Neural progenitor cell (in vitro differentiated cells): ENCODE measurements around the gene TADA2B. TPM values are rescaled to one million over a fixed set of nuclear protein-coding genes. Genes with fewer than 3 reads are reported as not detected.
A peak's percentile ranks its signal among the peaks of the same experiment; 100 is the strongest.

Source experiments
- DNase-seq: peaks from one replicate; pipeline ENCODE4 v3.0.0-alpha.2; 2016; ENCODE audit warnings: low spot score
- H2AFZ ChIP-seq: fragments of 200-600 bp; sonication (generic); replicated peaks from 2 replicates; pipeline ENCODE4 v1.6.1; 2016; ENCODE audit warnings: antibody characterized with exemption
- H3F3A ChIP-seq: fragments of 200-600 bp; sonication (generic); 2 replicates; pipeline ENCODE4 v1.6.1; 2016; ENCODE audit warnings: antibody characterized with exemption, low read depth
- H3K27ac ChIP-seq: fragments of 200-600 bp; sonication (generic); 2 replicates; pipeline ENCODE4 v1.5.1; 2016; ENCODE audit warnings: mild to moderate bottlenecking
- H3K27me3 ChIP-seq: fragments of 200-600 bp; sonication (generic); 2 replicates; pipeline ENCODE4 v1.6.1; 2016; ENCODE audit warnings: mild to moderate bottlenecking, moderate library complexity
- H3K36me3 ChIP-seq: fragments of 200-600 bp; sonication (generic); 2 replicates; pipeline ENCODE4 v1.5.1; 2016
- H3K4me1 ChIP-seq: fragments of 200-600 bp; sonication (generic); 2 replicates; pipeline ENCODE4 v1.6.1; 2016; ENCODE audit warnings: mixed run types
- H3K4me2 ChIP-seq: fragments of 200-600 bp; sonication (generic); 2 replicates; pipeline ENCODE4 v1.6.1; 2016
- H3K4me3 ChIP-seq: fragments of 200-600 bp; sonication (generic); 2 replicates; pipeline ENCODE4 v1.5.1; 2016
- H3K79me2 ChIP-seq: fragments of 200-600 bp; sonication (generic); 2 replicates; pipeline ENCODE4 v1.6.1; 2016; ENCODE audit warnings: low read depth
- H3K9ac ChIP-seq: fragments of 200-600 bp; sonication (generic); 2 replicates; pipeline ENCODE4 v1.6.1; 2016
- H3K9me3 ChIP-seq: fragments of 200-600 bp; sonication (generic); 2 replicates; pipeline ENCODE4 v1.5.1; 2016; ENCODE audit warnings: low read depth
- H4K20me1 ChIP-seq: fragments of 200-600 bp; sonication (generic); 2 replicates; pipeline ENCODE4 v1.6.1; 2016; ENCODE audit warnings: low read depth
- H3K27ac Mint-ChIP-seq: 3 replicates; pipeline ENCODE4 v1.8.0; 2021; ENCODE audit warnings: mixed read lengths
- H3K27me3 Mint-ChIP-seq: 2 replicates; pipeline ENCODE4 v1.8.0; 2022; ENCODE audit warnings: low read depth, mild to moderate bottlenecking, inconsistent platforms, moderate library complexity, mixed read lengths; ENCODE audit not compliant: insufficient read depth
- H3K36me3 Mint-ChIP-seq: 3 replicates; pipeline ENCODE4 v1.8.0; 2021; ENCODE audit warnings: mixed read lengths
- H3K4me1 Mint-ChIP-seq: 3 replicates; pipeline ENCODE4 v1.8.0; 2021; ENCODE audit warnings: mixed read lengths
- H3K4me3 Mint-ChIP-seq: 3 replicates; pipeline ENCODE4 v1.8.0; 2021; ENCODE audit warnings: mild to moderate bottlenecking, moderate library complexity, mixed read lengths
- H3K9me3 Mint-ChIP-seq: 3 replicates; pipeline ENCODE4 v1.8.0; 2020; ENCODE audit warnings: mixed read lengths
- EZH2 ChIP-seq: fragments of 200-600 bp; sonication (generic); IDR thresholded peaks from 2 replicates; pipeline ENCODE4 v1.6.1; 2017; ENCODE audit warnings: antibody characterized with exemption, mild to moderate bottlenecking, moderate library complexity
- EZH2phosphoT487 ChIP-seq: fragments of 200-600 bp; sonication (generic); IDR thresholded peaks from 2 replicates; pipeline ENCODE4 v1.6.1; 2017; ENCODE audit warnings: antibody characterized with exemption
- total RNA-seq: library from RNA; depleted of rRNA; stranded (reverse); fragments of >200 nt; gene quantifications from 2 replicates; pipeline ENCODE4 v1.2.3, GENCODE V29; 2015; ENCODE audit warnings: low replicate concordance
- TF ChIP-seq, protein P1 (sequence below): fragments of 200-600 bp; sonication (generic); IDR thresholded peaks from 2 replicates; pipeline ENCODE4 v1.5.1; 2017; ENCODE audit warnings: antibody characterized with exemption, mild to moderate bottlenecking

The TADA2B gene
- total RNA-seq, 1 donor from 2014 or later: 12.6 TPM

DNA sequence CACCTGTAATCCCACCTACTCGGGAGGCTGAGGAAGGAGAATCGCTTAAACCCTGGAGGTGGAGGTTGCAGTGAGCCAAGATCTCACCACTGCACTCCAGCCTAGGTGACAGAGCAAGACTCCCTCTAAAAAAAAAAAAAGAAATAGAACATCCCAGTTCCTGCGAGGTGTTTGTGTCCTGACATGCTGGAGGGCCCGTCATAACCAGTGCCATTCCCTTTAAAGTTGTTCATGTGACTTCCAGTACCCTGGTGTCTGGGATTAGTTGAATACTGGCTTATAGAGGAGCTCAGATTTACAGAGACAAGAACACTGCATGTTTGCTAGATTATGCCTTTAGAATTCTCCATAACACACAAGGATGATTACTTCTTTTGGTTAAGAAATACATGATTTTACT lies 37.6 kb upstream of the TADA2B start:
- H3K4me1 ChIP-seq: peaks cover 17% of the 10 kb centered on the region
- peaks cover 20% of the 10 kb centered on the region for H3F3A ChIP-seq
- no peak overlapping the region for H3K4me2 ChIP-seq
- no peaks in the 10 kb centered on the region for H3K27me3 ChIP-seq
- peaks cover 82% of the 10 kb centered on the region for H4K20me1 ChIP-seq
- TF ChIP-seq EZH2phosphoT487 (no peak), EZH2 (no peak)
- TF ChIP-seq, protein P1, sequence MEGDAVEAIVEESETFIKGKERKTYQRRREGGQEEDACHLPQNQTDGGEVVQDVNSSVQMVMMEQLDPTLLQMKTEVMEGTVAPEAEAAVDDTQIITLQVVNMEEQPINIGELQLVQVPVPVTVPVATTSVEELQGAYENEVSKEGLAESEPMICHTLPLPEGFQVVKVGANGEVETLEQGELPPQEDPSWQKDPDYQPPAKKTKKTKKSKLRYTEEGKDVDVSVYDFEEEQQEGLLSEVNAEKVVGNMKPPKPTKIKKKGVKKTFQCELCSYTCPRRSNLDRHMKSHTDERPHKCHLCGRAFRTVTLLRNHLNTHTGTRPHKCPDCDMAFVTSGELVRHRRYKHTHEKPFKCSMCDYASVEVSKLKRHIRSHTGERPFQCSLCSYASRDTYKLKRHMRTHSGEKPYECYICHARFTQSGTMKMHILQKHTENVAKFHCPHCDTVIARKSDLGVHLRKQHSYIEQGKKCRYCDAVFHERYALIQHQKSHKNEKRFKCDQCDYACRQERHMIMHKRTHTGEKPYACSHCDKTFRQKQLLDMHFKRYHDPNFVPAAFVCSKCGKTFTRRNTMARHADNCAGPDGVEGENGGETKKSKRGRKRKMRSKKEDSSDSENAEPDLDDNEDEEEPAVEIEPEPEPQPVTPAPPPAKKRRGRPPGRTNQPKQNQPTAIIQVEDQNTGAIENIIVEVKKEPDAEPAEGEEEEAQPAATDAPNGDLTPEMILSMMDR: no peak
- Mint-ChIP-seq H3K27me3 (peaks cover 3% of the 10 kb centered on the region), H3K27ac (no peak overlapping the region), H3K4me1 (peaks cover 31% of the 10 kb centered on the region), H3K36me3 (peaks cover 36% of the 10 kb centered on the region), H3K9me3 (no peaks in the 10 kb centered on the region), H3K4me3 (no peak overlapping the region)
- no peaks in the 10 kb centered on the region for H3K9me3 ChIP-seq
- no peak overlapping the region for H2AFZ ChIP-seq
- peaks cover 19% of the 10 kb centered on the region for H3K79me2 ChIP-seq
- H3K27ac ChIP-seq: no peak overlapping the region
- no peak overlapping the region for H3K9ac ChIP-seq
- H3K4me3 ChIP-seq: no peak overlapping the region
- H3K36me3 ChIP-seq: no peaks in the 10 kb centered on the region
- no peak for DNase-seq

DNA sequence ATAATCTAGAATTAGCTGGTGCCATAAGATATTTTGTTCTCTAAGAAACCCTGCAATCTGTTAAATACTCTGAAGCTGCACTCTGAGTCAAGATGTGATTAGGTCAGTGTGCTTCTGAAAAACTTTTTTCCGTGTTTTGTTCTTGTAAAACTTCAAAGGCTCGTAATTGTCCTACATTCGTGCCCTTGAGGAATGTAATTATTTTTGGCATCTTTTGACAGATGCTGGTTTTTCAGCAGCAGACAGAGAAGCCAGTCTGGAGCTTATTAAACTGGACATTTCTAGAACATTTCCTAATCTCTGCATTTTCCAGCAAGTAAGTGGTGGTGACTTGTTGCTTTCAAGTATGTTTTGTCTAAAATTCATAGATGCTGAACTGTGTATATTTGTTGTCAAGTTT lies 36.8 kb upstream of the TADA2B start:
- Histone ChIP-seq H3K36me3 (no peaks in the 10 kb centered on the region), H4K20me1 (peaks cover 78% of the 10 kb centered on the region)
- peaks cover 31% of the 10 kb centered on the region for H3K4me1 Mint-ChIP-seq

DNA sequence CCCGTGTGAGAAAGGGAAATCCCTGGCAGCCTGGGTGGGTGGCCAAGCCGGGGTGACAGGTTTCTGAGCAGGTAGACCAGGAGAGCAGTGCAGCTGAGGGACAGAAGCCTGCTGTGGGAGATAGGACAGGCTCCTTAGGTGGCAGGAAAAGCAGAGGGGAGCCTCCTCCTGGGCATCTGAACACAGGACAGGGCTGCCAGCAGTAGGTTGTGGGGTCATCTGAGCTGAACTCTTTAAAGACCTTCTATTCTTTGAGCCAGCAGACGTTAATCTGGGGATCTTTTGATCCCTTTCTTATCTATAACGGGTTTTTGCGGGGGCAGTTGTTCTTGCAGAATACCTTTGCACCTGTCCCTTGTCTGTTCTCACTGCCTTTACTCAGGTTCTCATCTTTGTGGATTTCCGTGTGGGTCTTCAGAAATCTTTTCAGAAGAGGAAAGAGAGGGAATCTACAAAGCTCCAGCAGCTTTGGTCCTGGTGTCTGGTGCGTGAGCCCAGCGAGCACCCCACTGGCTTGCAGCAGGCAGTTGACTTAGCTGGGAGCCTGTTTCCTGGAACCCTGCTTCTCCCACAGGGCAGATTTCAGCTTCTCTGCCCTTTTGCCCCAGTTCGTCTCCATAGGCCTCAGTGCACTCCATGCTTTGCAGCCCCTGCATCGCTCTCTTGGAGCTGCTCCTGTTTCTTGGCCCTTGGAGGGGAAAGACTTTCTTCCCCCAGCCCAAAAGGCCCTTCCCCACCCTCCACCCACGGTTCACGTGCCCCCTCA lies 35.8 kb upstream of the TADA2B start:
- peaks cover 3% of the 10 kb centered on the region for H3K27me3 Mint-ChIP-seq
- no peak overlapping the region for H3K9ac ChIP-seq
- H3K4me3 Mint-ChIP-seq: no peak overlapping the region
- H4K20me1 ChIP-seq: peaks cover 69% of the 10 kb centered on the region
- H3K9me3 ChIP-seq: no peaks in the 10 kb centered on the region
- H3K36me3 Mint-ChIP-seq: peaks cover 26% of the 10 kb centered on the region
- peaks cover 31% of the 10 kb centered on the region for H3K4me1 Mint-ChIP-seq
- no peaks in the 10 kb centered on the region for H3K9me3 Mint-ChIP-seq
- peak overlapping the region; percentile 89 for H3K27ac ChIP-seq
- peaks cover 20% of the 10 kb centered on the region for H3F3A ChIP-seq
- no peaks in the 10 kb centered on the region for H3K36me3 ChIP-seq
- no peak overlapping the region for H3K27ac Mint-ChIP-seq
- TF ChIP-seq, protein P1: peak; percentile 34
- TF ChIP-seq EZH2: no peak
- H3K79me2 ChIP-seq: peaks cover 15% of the 10 kb centered on the region
- no peaks in the 10 kb centered on the region for H3K27me3 ChIP-seq
- peak; percentile 68 for DNase-seq
- H3K4me3 ChIP-seq: no peak overlapping the region
- peaks cover 17% of the 10 kb centered on the region for H3K4me1 ChIP-seq
- H3K4me2 ChIP-seq: peak overlapping the region; percentile 53
- no peak overlapping the region for H2AFZ ChIP-seq

More for the DNA sequence above, 36.8 kb upstream of the TADA2B start:
- Histone ChIP-seq H3K9ac (no peak overlapping the region), H2AFZ (no peak overlapping the region), H3K4me1 (peaks cover 17% of the 10 kb centered on the region), H3F3A (peaks cover 20% of the 10 kb centered on the region), H3K79me2 (peaks cover 19% of the 10 kb centered on the region), H3K27ac (no peak overlapping the region), H3K4me2 (no peak overlapping the region), H3K4me3 (no peak overlapping the region), H3K27me3 (no peaks in the 10 kb centered on the region), H3K9me3 (no peaks in the 10 kb centered on the region)
- Mint-ChIP-seq H3K27ac (no peak overlapping the region), H3K27me3 (peaks cover 3% of the 10 kb centered on the region), H3K4me3 (no peak overlapping the region), H3K36me3 (peaks cover 35% of the 10 kb centered on the region), H3K9me3 (no peaks in the 10 kb centered on the region)
- no peak for DNase-seq
- TF ChIP-seq EZH2phosphoT487 (no peak), EZH2 (no peak)
- TF ChIP-seq, protein P1: no peak
